Hematopoietic multipotent progenitor cell treated with erythropoietin and hydrocortisone succinate and interleukin-3 and kit ligand, for 8 days (in vitro differentiated cells): ENCODE results near the gene MTHFR.

Source experiments
- DNase-seq: peaks from one replicate; pipeline ENCODE4 v3.0.0-alpha.2; 2015

The MTHFR gene

GRCh38 chr1:11752359-11753088, 53.2 kb downstream of the MTHFR start:
- no peak for DNase-seq

- DNase-seq = no peak
Observed at GRCh38 chr1:11751087-11751486, 54.7 kb downstream of the MTHFR start.

- no peak for DNase-seq
Observed at GRCh38 chr1:11749996-11750395, 55.8 kb downstream of the MTHFR start.

- DNase-seq = peak; percentile 85
Observed at GRCh38 chr1:11749203-11749689, 56.5 kb downstream of the MTHFR start.

GRCh38 chr1:11748294-11749202, 57.2 kb downstream of the MTHFR start:
- DNase-seq = no peak

GRCh38 chr1:11746795-11747487, 58.8 kb downstream of the MTHFR start:
- no peak for DNase-seq

- no peak for DNase-seq
Observed at GRCh38 chr1:11746092-11746491, 59.7 kb downstream of the MTHFR start.

GRCh38 chr1:11744287-11744686, 61.5 kb downstream of the MTHFR start:
- DNase-seq = no peak

- DNase-seq = peak; percentile 95
Observed at GRCh38 chr1:11741919-11742558, 63.7 kb downstream of the MTHFR start.

- no peak for DNase-seq
Observed at GRCh38 chr1:11741482-11741881, 64.3 kb downstream of the MTHFR start.

GRCh38 chr1:11740258-11741192, 65.2 kb downstream of the MTHFR start:
- DNase-seq = peak; percentile 72

- peak; percentile 49 for DNase-seq
Observed at GRCh38 chr1:11738783-11739182, 67.0 kb downstream of the MTHFR start.

- no peak for DNase-seq
Observed at GRCh38 chr1:11738096-11738495, 67.7 kb downstream of the MTHFR start.

- DNase-seq = peak; percentile 83
Observed at GRCh38 chr1:11736746-11737639, 68.8 kb downstream of the MTHFR start.

GRCh38 chr1:11735854-11736745, 69.7 kb downstream of the MTHFR start, which contains the start of gene AGTRAP:
Gene AGTRAP, plus strand, starts transcription at chr1:11736136. Its CDS starts 73 bp downstream, at chr1:11736209.
- DNase-seq = peak; percentile 93
